ENCODE data around the gene SLC46A2. TPM values are rescaled to one million over a fixed set of nuclear protein-coding genes. Genes with fewer than 3 reads are reported as not detected.

The SLC46A2 gene
- total RNA-seq, 3 donors from 2014 or later (not counting 1 experiment from before 2014, with no cell fraction given) = 0.18 to 0.64 (median 0.23) TPM

- TF ChIP-seq, protein P1, sequence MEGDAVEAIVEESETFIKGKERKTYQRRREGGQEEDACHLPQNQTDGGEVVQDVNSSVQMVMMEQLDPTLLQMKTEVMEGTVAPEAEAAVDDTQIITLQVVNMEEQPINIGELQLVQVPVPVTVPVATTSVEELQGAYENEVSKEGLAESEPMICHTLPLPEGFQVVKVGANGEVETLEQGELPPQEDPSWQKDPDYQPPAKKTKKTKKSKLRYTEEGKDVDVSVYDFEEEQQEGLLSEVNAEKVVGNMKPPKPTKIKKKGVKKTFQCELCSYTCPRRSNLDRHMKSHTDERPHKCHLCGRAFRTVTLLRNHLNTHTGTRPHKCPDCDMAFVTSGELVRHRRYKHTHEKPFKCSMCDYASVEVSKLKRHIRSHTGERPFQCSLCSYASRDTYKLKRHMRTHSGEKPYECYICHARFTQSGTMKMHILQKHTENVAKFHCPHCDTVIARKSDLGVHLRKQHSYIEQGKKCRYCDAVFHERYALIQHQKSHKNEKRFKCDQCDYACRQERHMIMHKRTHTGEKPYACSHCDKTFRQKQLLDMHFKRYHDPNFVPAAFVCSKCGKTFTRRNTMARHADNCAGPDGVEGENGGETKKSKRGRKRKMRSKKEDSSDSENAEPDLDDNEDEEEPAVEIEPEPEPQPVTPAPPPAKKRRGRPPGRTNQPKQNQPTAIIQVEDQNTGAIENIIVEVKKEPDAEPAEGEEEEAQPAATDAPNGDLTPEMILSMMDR (IDR thresholded peaks at IDR 0.05) = no peak
These were observed 26.6 kb upstream of the SLC46A2 start for GRCh38 chr9:112917047-112917986.

GRCh38 chr9:112914524-112914923 lies 23.8 kb upstream of the SLC46A2 start:
- Histone ChIP-seq H3K27me3 (ENCODE audit: control insufficient read depth, insufficient read depth, low read length) (no peaks in the 10 kb centered on the region), H3K27ac (ENCODE audit: low read length) (no peak overlapping the region), H3K4me1 (ENCODE audit: control insufficient read depth, insufficient read depth, low read length) (no peaks in the 10 kb centered on the region), H3K36me3 (ENCODE audit: control insufficient read depth, insufficient read depth, low read length) (no peaks in the 10 kb centered on the region), H3K9me3 (ENCODE audit: control insufficient read depth, insufficient read depth, low read length) (no peaks in the 10 kb centered on the region), H3K4me3 (ENCODE audit: low read length) (no peak overlapping the region)
- ATAC-seq = no peak
- intact Hi-C loops (cut with micrococcal nuclease) = no loop called here
- Mint-ChIP-seq H3K4me3 (no peak overlapping the region), H3K4me1 (no peaks in the 10 kb centered on the region), H3K9me3 (no peaks in the 10 kb centered on the region), H3K27ac (no peak overlapping the region), H3K36me3 (no peaks in the 10 kb centered on the region), H3K27me3 (ENCODE audit: low read depth in 2 of 2) (peaks cover 10 to 32% of the 10 kb centered on the region in 2 donors)
- DNase-seq = no peak
- TF ChIP-seq, protein P1 (IDR thresholded peaks at IDR 0.05) = no peak
- no CpG with 5 or more reads among the region's 2 CpGs for WGBS (ENCODE audit: insufficient coverage)

More at GRCh38 chr9:112917047-112917986, 26.6 kb upstream of the SLC46A2 start:
- H3K4me1 ChIP-seq (ENCODE audit: control insufficient read depth, insufficient read depth, low read length) = no peaks in the 10 kb centered on the region
- H3K27ac Mint-ChIP-seq = no peak overlapping the region
- H3K4me1 Mint-ChIP-seq = no peaks in the 10 kb centered on the region
- WGBS (ENCODE audit: insufficient coverage) = no CpG with 5 or more reads among the region's 1 CpG
- DNase-seq (no peak), ATAC-seq (no peak)
- no peak overlapping the region for H3K4me3 Mint-ChIP-seq
- no peaks in the 10 kb centered on the region for H3K9me3 Mint-ChIP-seq
- H3K27me3 Mint-ChIP-seq (ENCODE audit: low read depth in 2 of 2) = peaks cover 10 to 32% of the 10 kb centered on the region in 2 donors
- no peaks in the 10 kb centered on the region for H3K36me3 Mint-ChIP-seq
- no peak overlapping the region for H3K4me3 ChIP-seq (ENCODE audit: low read length)
- intact Hi-C loops (cut with micrococcal nuclease) = no loop called here
- H3K27ac ChIP-seq (ENCODE audit: low read length) = no peak overlapping the region
- no peaks in the 10 kb centered on the region for H3K36me3 ChIP-seq (ENCODE audit: control insufficient read depth, insufficient read depth, low read length)
- no peaks in the 10 kb centered on the region for H3K27me3 ChIP-seq (ENCODE audit: control insufficient read depth, insufficient read depth, low read length)
- H3K9me3 ChIP-seq (ENCODE audit: control insufficient read depth, insufficient read depth, low read length) = no peaks in the 10 kb centered on the region

DNA sequence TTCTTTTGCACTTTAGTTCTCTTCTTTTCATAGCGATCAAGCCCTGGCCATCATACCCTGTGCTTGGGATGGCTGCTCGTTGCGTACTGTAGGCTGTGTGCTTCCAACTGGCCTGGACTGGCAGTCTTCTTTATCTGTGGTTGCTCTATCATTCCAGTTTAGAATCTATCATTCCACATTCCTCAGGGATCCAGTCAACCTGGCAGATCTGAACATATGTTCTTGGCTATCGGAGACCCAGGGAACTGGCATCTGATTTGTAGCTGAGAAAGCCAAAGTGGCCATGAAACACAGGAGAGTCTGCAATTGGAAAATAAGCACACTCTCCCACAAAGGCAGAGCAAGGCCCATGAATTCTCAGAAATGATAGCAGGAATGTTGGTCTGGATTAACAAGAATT lies 22.6 kb upstream of the SLC46A2 start:
- peaks cover 10 to 34% of the 10 kb centered on the region in 2 donors for H3K27me3 Mint-ChIP-seq (ENCODE audit: low read depth in 2 of 2)
- TF ChIP-seq, protein P1 (IDR thresholded peaks at IDR 0.05) = no peak
- intact Hi-C loops (cut with micrococcal nuclease) = no loop called here
- no peaks in the 10 kb centered on the region for H3K4me1 ChIP-seq (ENCODE audit: control insufficient read depth, insufficient read depth, low read length)
- H3K4me3 ChIP-seq (ENCODE audit: low read length) = no peak overlapping the region
- H3K4me3 Mint-ChIP-seq = no peak overlapping the region
- H3K27ac ChIP-seq (ENCODE audit: low read length) = no peak overlapping the region
- no peaks in the 10 kb centered on the region for H3K27me3 ChIP-seq (ENCODE audit: control insufficient read depth, insufficient read depth, low read length)
- no peaks in the 10 kb centered on the region for H3K36me3 Mint-ChIP-seq
- no peaks in the 10 kb centered on the region for H3K9me3 ChIP-seq (ENCODE audit: control insufficient read depth, insufficient read depth, low read length)
- no peaks in the 10 kb centered on the region for H3K9me3 Mint-ChIP-seq
- no peaks in the 10 kb centered on the region for H3K36me3 ChIP-seq (ENCODE audit: control insufficient read depth, insufficient read depth, low read length)
- DNase-seq (no peak), ATAC-seq (no peak)
- H3K27ac Mint-ChIP-seq = no peak overlapping the region
- WGBS (ENCODE audit: insufficient coverage) = 88% methylated on average over 4 of the region's 4 CpGs
- no peaks in the 10 kb centered on the region for H3K4me1 Mint-ChIP-seq

Measured in natural killer cell (primary cell).